Embryonic facial prominence (tissue), 1 donor: ENCODE measurements around the gene GRIN3B.

Experiments used
- DNase-seq: peaks from one replicate; pipeline ENCODE4 v3.0.0-alpha.2; 2016; ENCODE audit errors: extremely low spot score

GRIN3B gene

DNA sequence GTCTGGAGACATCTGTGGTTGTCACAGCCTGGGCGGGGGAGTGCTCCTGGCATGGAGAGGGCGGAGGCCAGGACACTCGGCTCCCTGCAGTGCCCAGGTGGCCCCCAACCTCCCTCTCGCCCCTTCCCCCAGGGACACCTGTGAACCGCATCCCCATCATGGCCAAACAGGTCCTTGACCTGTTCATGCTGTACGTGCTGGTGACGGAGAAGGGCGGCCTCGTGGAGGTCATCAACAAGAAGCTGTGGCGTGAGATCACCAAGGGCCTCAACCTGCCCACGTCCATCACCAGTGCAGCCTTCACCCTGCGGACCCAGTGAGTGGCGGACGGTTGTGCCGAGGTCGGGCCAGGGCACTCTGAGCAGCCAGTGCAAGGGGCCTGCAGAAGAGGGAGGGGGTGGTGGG is 36.1 kb upstream of the GRIN3B start:
- DNase-seq, result no peak

DNA sequence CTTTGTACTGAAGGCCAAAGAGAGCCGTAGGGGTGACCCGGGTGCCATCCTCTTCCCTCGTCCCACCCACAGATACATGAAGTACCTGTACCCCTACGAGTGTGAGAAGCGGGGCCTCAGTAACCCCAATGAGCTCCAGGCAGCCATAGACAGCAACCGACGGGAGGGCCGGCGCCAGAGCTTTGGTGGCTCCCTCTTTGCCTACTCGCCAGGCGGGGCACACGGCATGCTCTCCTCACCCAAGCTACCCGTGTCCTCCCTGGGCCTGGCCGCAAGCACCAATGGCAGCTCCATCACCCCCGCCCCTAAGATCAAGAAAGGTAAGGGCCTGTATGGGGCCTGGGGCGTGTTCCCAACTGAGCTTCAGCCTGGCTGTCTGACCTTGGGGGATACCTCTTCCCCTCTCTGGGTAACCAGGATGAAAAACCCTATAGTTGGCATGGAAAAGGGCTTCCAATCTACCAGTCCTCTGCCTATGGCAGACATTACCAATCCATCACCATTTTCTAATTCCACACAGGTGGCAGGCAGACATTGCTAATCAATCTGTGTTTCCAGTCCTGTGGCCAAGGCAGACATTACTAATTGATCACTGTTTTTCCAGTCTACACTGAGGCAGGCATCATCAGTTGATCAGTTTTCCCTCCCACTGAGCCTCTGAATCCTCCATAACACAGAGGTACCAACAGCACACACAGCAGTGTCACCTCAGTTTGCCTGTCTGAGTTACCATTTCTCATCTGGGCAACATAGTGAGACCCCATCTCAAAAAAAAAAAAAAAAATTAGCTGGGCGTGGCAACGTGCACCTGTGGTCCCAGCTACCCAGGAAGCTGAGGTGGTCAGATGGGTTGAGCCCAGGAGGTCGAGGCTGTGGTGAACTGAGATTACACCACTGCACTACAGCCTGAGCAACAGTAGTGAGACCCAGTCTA is 35.2 kb upstream of the GRIN3B start:
- no peak for DNase-seq

DNA sequence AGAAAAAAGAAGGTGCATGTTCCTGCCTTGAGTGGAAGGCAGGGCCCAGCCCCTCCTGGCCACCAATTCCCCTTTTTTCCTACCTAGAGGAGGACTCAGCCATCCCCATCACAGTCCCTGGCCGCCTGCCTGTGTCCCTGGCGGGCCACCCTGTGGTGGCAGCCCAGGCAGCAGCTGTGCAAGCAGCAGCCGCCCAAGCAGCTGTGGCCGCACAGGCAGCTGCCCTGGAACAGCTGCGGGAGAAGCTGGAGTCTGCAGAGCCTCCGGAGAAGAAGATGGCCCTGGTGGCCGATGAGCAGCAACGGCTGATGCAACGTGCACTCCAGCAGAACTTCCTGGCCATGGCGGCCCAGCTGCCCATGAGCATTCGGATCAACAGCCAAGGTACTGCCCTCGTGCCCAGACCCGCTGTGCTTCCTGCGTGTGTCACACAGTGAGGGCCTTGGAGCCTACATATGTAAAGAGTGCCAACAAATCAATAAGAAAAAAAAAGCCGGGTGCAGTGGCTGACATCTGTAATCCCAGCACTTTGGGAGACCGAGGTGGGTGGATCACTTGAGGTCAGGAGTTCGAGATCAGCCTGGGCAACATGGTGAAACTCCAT is 33.6 kb upstream of the GRIN3B start:
- DNase-seq, result no peak

DNA sequence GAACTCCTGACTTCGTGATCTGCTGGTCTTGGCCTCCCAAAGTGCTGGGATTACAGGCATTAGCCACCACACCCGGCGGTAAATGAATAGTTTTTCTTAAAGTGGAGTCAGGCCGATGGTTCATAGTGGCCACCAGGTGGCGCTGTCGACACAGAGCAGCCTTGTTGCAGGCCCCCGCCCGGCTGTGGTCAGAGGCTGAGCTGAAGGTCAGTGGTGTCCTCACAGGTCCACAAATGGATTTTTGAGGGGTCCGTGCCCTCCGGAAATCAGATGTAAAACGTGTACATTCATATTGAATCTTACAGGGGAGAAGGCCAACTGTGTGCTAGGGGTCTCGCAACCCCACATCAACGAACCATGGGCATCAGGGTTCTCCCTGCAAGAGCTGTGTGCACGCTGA is 29.5 kb upstream of the GRIN3B start:
- no peak for DNase-seq

DNA sequence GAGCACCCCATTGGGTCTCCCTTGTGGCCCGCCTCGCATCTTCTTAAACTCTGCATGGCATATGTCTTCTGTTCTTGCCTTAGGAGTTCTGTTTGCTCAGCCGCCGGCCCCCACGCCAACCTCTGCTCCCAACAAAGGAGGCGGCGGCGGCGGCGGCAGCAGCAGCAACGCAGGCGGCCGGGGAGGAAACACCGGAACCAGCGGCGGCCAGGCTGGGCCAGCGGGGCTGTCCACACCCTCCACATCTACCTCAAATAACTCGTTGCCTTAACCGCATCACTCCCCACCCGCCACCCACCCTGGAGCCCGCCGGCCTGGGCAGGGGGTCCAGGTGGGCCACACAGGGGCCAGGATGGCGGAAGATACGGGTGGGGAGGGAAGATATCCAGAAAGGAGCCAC is 28.4 kb upstream of the GRIN3B start:
- no peak for DNase-seq

DNA sequence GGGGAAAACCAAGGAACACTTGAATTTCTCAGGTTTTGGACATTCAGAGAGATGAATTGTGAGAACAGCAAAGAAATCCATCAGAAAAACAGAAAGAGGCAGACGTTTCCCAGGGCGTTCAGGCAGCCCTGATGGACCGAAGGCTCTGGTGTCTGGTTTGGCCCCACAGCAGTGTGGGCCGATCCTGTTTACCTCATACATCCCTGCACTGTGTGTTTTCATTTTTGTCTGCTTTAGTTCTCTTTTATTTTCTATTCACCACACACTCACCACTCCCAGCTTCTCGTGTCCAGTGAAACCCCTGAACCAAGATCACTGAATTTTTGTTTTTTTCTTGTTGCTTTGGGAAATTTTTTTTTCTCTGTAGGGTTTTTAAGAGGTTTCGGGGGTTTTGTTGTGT is 27.9 kb upstream of the GRIN3B start:
- no peak for DNase-seq

DNA sequence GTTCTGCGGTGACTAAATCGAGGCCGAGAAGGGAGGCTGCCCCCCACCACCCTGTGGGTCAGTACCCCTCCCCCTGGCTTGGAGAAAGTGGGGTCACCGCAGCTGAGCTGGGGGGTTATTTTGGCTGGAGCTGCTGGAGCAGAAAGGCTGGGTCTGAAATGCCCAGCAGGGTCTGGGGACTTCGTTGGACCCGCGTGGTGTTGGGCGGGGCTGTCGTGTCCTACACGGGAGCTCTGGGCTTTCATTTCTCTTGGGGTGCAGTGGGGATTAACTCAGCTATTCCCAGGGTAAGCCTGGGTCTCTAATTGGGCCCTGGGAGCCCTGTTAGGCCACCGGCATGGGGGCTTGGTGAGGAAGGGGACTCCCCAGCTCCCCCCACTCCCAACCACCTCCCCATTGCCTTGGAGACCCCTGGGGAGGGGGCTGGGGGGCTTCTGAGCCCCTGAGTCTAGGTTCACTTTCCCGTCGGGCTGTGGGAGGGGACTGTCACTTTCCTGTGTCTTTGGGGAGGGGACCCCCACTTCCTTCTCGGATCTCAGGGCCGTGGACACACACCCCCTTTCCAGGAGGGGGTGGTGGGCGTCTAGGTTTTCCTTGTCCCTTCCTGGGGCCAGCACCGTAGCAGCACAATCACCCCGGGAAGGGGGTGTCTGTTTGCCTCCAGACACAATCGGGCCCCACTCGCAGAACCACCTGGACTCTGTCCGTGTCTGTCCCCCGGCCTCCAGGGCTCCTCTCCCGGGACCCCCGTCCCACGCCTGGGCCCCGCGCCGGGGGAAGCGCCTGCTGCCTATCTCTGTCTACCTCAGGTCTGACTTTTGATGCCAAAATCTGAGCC is 26.3 kb upstream of the GRIN3B start:
- DNase-seq, result no peak

DNA sequence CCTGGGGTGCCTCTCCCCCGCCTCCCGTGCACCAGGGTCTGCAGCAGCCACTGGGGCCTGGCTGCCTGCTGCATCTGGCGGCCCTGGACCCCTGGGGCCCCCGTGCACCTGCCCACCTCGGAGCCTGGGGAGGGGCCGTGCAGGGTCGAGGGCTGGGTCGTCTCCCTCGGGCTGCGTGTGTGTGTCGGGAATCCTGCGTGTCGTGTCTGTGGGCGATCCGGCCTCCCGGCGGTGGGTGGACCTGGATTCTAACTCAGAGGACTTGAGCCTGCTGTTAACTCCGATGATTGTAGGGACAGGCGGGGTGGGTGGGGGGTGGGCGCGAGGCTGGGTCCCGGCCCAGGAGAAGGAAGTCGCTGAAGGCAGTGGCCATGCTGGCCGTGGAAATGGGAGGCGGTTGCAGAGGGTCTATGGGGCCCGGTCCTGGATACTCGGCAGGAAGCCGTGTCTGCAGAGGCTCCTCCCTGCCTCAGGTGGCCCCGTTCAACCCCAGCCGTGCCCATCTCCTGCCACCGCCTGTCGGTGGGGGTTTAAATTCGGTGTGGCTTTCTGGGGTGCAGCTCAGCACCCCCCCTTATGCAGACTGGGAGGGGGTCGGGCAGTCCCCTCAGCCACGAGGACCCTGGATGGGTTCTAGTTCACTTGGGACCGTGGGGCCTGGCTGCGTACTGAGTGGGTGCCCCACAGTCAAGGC is 25.5 kb upstream of the GRIN3B start:
- no peak for DNase-seq

DNA sequence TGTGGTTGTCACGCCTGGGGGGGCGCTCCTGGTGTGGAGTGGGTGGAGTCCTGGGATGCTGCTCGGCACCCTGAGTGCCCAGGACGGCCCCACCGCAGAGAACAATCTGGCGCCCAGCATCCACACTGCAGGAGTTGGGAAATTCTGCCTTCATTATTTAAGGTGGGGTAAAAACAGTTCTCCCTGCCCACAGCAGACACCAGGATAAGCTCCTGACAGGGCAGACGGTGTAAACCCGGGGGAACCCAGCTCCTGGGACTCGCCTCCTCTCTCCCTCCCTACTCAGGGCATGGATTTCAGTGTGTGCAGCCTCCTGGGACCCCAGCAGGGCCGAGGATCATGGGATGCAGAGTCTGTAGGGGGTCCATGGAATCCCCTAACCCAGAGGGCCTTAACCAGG is 23.7 kb upstream of the GRIN3B start:
- DNase-seq, result no peak

DNA sequence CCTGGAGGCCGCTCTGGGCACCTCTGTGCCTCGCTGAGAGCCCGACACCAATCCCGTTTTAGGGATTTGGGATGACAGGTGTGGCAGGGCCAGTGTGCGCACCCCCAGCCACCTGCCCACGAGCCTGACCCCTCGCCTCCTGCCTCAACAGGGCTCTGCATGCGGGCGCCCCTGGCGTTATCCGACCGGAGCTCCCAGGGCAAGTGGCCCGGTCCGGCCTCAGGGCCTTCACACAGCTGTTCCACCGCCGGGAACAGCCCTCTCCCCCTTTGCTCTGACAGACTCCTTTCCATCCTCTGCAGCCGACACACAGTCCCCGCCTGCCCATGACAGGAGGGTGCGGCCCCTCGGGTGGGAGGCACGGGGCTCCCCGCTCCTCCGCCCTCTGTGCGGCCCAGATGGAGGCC is 23.2 kb upstream of the GRIN3B start:
- no peak for DNase-seq

DNA sequence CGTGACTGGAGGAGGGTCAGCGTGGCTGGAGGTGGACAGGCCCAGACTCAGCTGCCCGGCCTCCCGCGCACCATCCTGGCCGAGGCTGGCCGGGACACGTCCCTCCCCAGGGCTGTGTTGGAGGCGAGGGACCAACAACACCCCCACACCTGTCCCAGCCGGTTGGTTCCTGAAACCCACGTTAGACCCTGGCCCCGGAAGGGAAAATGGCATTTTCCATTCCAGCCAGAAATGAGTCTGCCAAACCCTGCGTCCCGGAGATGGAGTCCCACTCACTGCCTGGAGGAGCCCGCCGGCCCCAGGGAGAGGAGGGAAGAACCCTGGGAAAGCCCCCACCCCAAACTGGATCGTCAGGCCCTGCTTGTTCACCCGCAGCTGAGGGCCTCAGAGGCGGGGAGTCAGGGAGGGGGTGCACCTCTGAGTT is 20.9 kb upstream of the GRIN3B start:
- no peak for DNase-seq

DNA sequence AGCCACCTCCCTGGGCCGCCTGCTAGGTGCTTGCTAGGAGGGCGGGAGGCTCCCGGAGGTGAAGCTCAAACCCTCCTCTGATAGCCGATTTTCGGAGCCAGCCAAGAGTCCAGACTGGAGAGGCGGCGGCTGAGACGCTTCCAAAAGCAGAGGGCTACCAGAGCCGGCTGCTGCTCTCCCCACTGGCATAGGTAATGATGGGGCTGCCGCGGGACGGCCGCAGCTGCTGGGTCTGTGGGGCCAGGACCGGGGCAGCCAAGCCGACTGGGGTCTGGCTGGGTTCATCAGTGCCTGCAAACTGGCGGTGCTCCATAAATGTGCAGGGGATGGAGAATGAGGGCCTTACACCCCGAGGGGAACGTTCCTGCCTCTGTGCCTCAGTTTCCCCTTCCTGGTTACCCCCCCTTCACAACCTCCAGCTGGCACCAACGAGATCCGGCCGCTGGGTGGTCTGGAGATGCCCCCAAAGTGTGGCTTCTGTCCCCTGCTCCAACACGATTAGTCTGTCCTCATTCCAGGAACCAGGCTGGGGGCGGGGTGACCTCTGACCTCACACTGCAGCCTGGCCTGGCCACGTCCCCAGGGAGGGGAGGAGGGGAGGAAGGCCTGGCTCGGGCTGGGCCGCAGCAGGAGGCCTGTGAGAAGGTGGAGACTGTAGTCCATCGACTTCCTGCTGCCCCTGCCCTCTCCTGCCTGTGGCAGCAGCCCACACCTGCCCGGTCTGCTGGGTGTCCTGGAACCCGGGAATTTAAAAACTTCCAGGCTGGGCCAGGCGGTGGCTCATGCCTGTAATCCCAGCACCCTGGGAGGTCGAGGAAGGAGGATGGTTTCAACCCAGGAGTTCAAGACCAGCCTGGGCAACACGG is 19.9 kb upstream of the GRIN3B start:
- no peak for DNase-seq

DNA sequence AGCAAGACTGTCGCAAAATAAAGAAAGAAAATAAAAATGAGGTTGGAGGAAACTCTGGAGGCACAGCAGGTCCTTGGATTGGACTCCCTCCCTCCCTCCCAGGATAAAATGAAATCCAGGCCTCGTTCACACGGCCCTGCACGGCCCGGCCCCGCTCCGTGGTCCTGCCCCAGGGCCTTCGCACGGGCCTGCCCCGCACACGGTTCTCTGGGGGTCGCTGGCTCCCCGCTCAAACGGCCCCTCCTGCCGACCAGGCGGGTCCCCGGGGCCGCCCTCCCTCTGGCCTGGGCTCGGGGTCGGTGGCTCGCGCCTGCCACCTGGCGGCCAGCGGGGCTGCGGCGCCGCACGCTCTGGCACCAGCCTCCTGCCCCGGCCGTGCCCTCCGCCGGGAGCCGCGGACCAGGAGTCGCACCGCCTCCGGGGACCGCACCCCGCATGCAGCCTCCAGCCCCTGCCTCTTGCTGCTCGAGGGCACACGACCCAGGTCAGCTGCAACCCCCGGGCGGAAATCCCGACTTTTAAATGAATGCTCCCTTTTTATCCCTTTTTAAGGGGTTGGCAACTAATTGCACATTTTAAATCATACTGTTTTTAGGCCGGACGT is 17.6 kb upstream of the GRIN3B start:
- no peak for DNase-seq

DNA sequence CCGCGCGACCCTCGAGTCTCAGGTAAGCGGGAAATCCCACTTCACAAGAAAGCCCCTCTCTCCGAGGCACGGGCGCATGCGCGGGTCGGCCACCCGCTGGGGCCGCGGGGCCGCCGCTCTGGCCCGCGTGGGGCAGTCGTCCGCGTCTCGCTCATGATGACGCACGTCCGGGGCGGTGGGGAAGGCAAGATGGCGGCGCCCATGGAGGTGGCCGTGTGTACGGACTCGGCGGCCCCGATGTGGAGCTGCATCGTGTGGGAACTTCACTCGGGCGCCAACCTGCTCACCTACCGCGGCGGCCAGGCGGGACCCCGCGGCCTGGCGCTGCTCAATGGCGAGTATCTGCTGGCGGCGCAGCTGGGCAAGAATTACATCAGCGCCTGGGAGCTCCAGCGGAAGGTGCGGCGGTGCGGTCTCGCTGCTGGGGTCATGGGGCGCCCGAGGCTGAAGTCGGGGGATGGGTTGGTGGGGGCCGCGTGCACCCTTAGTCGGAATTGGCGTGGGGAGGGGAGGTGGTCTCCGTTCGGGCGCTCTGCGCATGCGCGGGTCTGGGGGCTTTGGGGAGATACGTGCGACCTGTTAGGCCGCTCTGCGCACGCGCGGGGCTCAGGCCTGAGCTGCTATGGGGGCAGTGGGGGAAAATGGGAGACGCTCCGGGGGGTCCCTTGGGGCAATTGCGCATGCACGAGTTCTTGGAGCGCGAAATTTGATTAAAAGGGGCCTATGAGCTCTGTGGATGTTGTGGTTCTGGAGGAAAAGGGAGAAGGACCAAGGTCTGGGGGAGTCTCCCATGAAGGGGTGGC is 15.9 kb upstream of the GRIN3B start, which contains the start of gene WDR18:
Gene WDR18, plus strand, starts transcription at position 181 of the 803 bp plus-strand sequence. Its CDS starts 9 bp downstream, at position 190.
- DNase-seq, result peak; percentile 71

DNA sequence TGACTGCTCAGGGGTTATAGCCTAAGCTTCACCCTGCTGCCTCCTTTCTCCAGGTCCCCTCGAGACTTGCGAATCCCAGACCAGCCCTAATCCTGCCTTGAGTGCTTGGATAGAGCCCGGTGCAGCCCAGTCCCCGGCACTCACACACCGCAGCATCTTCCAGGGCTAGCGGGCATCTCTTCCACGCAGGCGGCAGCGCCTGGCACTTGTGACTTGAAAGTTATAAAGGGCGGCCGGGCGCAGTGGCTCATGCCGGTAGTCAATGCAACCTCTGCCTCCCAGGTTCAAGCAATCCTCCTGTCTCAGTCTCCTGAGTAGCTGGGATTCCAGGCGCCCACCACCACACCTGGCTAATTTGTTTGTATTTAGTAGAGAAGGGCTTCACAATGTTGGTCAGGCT is 14.1 kb upstream of the GRIN3B start:
- no peak for DNase-seq

DNA sequence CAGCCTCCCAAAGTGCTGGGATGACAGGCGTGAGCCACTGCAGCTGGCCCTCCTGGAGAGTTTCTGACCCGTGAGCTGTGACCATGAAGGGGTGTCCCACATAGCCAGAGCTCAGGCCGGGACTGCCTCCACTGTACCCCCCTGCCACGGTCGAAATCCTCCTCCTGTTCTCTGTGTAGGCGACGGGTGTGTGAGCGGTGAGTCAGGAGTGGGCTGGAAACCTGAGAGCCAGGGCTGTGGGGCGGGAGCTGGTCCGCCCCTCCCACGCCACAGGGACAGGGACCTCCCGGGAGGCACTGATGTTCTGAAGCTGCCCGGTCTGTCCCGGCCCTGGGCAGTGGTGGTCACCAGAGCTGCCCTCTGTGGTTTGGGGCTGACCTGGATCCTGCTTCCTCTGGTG is 12.1 kb upstream of the GRIN3B start:
- DNase-seq, result no peak

DNA sequence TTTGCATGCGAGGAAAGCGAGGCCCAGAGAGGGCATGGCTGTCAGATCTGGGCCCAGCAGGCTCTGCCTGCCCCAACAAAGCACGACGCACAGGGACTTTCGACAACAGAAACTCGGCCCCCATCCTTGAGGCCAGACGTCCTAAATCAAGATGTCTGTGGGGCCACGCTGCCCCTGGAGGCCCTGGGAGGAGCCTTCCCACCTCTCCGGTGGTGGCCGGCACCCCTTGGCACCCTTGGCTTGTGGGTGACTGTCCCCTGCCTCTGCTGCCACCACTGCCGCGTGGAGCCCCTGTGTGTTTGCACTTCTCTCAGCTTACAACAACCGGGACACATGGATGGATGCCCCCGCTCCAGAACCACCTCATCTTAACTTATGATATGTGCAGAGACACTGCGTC is 11.7 kb upstream of the GRIN3B start:
- DNase-seq, result no peak

DNA sequence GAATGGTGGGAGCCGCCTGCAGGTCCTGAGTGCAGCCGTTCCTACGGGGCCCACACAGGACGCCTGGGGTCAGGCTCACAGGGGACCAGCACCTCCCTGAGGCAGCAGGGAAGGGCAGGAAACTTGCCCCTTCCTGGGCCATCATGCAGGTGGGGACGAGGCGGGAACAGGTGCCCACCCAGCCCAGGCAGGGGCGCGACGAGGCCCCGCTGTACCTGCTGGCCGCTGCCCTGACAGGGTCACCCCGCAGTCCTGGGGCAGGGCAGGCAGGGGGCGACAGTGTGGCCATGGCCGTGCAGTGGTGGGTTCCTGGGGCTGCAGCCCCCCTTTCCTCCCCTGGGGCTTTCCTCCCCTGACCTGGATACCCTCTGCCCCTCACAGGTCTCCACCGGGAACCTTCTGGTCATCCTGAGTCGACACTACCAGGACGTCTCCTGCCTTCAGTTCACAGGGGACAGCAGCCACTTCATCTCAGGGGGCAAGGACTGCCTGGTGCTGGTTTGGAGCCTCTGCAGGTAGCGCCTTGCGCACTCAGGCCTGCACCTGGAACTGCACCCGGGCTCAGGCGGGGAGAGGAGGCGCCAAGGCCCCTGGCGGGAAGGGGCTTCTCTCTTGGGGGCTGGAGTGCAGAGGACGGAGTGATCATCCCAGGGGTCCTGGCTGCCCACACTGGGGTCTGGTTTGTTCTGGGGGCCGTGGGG is 10.7 kb upstream of the GRIN3B start:
- DNase-seq, result no peak

DNA sequence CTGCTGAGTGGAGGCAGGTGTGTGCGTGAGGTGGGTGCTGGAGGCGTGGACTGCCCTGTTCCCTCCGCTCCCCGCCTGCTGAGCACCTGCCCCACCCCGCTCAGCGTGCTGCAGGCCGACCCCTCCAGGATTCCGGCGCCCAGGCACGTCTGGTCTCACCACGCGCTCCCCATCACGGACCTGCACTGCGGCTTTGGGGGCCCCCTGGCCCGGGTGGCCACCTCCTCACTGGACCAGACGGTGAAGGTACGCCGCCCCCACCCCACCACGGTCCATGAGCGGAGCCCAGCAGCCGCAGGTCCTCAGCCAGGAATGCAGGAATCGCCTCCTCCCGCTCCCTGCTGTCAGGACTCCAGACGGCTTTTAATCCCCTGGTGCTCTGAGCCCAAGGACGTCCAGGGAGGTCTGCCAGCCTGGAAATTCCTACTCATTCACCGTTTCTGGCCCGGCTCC is 10.1 kb upstream of the GRIN3B start:
- no peak for DNase-seq
